ENCODE data around the gene CDC42BPA. TPM values are rescaled to one million over a fixed set of nuclear protein-coding genes. Genes with fewer than 3 reads are reported as not detected.

Gene CDC42BPA
- total RNA-seq, 1 experiment from 2014 or later = 25.2 TPM

DNA sequence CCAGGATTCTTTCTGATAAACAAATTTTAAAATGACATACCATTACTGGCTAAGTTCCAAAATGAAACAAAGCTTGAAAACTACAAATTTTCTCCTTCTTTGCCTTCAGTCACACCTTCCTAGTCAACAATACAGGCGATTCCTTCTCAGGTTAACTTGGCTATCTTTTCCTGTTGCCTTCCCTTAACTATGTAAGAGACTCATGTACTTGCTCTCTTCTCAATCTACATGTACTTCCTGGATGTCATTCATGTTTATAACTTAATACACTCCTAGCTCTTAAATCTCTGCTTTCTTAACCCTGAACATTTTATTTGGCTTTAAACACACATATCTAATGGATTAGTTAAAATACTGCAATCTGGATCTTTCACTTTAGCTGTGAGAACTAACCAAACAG, 281.2 kb downstream of the CDC42BPA start:
- Mint-ChIP-seq H3K9me3 (0 out of 2 replicates have a peak, but pooled peaks cover 3% of the 10 kb centered on the region), H3K27me3 (ENCODE audit: low read depth) (no peaks in the 10 kb centered on the region), H3K4me1 (peaks cover 3% of the 10 kb centered on the region; the same call in 1 of the 2 replicates), H3K36me3 (peaks cover 20% of the 10 kb centered on the region), H3K27ac (no peak overlapping the region), H3K4me3 (no peak overlapping the region)
- CTCF ChIA-PET = no interaction called here
- DNase-seq (ENCODE audit: low spot score) (no peak), ATAC-seq (no peak)
- POLR2A ChIA-PET = no interaction called here
- TF ChIP-seq CREB1 (CRISPR knock-in tag; IDR thresholded peaks at IDR 0.05) = no peak
- no peak for TF ChIP-seq ATF1 (CRISPR knock-in tag; IDR thresholded peaks at IDR 0.05)
- TF ChIP-seq ZNF138 (CRISPR knock-in tag; conservative IDR thresholded peaks at IDR 0.05) = no peak
- TF ChIP-seq, protein P1, sequence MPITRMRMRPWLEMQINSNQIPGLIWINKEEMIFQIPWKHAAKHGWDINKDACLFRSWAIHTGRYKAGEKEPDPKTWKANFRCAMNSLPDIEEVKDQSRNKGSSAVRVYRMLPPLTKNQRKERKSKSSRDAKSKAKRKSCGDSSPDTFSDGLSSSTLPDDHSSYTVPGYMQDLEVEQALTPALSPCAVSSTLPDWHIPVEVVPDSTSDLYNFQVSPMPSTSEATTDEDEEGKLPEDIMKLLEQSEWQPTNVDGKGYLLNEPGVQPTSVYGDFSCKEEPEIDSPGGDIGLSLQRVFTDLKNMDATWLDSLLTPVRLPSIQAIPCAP (CRISPR knock-in tag; IDR thresholded peaks at IDR 0.05) = no peak
- TF ChIP-seq FOXJ3 (CRISPR knock-in tag; IDR thresholded peaks at IDR 0.05; ENCODE audit: borderline replicate concordance) = no peak
- no peak for TF ChIP-seq CBFB (CRISPR knock-in tag; IDR thresholded peaks at IDR 0.05; ENCODE audit: low read depth)

DNA sequence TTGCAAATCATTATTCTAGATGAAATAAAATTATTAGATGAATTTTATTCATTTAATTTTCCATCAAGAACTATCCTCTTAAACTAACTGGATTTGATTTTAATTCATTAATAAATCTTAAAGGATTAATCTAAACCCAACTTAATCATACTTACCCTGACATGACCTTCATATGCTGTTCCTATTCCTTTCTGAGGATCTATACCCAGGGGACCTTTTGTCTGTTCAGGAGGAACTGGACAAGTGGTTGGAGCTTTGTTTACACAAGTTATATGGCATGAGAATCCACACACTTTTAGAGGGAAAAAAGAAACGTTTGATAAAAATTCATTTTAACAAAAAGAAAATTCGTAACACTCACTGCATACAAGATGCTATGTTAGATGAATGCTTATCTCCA, 283.0 kb downstream of the CDC42BPA start:
- Mint-ChIP-seq H3K36me3 (peaks cover 20% of the 10 kb centered on the region), H3K4me3 (no peak overlapping the region), H3K9me3 (0 out of 2 replicates have a peak, but pooled peaks cover 3% of the 10 kb centered on the region), H3K4me1 (peaks cover 3% of the 10 kb centered on the region; the same call in 1 of the 2 replicates), H3K27me3 (ENCODE audit: low read depth) (no peaks in the 10 kb centered on the region), H3K27ac (no peak overlapping the region)
- DNase-seq (ENCODE audit: low spot score) (no peak), ATAC-seq (no peak)
- TF ChIP-seq, protein P2, sequence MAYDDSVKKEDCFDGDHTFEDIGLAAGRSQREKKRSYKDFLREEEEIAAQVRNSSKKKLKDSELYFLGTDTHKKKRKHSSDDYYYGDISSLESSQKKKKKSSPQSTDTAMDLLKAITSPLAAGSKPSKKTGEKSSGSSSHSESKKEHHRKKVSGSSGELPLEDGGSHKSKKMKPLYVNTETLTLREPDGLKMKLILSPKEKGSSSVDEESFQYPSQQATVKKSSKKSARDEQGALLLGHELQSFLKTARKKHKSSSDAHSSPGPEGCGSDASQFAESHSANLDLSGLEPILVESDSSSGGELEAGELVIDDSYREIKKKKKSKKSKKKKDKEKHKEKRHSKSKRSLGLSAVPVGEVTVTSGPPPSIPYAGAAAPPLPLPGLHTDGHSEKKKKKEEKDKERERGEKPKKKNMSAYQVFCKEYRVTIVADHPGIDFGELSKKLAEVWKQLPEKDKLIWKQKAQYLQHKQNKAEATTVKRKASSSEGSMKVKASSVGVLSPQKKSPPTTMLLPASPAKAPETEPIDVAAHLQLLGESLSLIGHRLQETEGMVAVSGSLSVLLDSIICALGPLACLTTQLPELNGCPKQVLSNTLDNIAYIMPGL (CRISPR knock-in tag; IDR thresholded peaks at IDR 0.05) = no peak
- TF ChIP-seq NFYB (CRISPR knock-in tag; conservative IDR thresholded peaks at IDR 0.05; ENCODE audit: low read depth) (no peak), SP1 (CRISPR knock-in tag; conservative IDR thresholded peaks at IDR 0.05) (no peak)
- TF ChIP-seq, protein P3, sequence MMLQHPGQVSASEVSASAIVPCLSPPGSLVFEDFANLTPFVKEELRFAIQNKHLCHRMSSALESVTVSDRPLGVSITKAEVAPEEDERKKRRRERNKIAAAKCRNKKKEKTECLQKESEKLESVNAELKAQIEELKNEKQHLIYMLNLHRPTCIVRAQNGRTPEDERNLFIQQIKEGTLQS (CRISPR knock-in tag; conservative IDR thresholded peaks at IDR 0.05) = no peak
- TF ChIP-seq, protein P4, sequence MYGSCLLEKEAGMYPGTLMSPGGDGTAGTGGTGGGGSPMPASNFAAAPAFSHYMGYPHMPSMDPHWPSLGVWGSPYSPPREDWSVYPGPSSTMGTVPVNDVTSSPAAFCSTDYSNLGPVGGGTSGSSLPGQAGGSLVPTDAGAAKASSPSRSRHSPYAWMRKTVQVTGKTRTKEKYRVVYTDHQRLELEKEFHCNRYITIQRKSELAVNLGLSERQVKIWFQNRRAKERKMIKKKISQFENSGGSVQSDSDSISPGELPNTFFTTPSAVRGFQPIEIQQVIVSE (CRISPR knock-in tag; IDR thresholded peaks at IDR 0.05; ENCODE audit: borderline replicate concordance) = no peak
- TF ChIP-seq, protein P5, sequence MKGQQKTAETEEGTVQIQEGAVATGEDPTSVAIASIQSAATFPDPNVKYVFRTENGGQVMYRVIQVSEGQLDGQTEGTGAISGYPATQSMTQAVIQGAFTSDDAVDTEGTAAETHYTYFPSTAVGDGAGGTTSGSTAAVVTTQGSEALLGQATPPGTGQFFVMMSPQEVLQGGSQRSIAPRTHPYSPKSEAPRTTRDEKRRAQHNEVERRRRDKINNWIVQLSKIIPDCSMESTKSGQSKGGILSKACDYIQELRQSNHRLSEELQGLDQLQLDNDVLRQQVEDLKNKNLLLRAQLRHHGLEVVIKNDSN (CRISPR knock-in tag; IDR thresholded peaks at IDR 0.05) = no peak
- POLR2A ChIA-PET = no interaction called here
- CTCF ChIA-PET = no interaction called here

DNA sequence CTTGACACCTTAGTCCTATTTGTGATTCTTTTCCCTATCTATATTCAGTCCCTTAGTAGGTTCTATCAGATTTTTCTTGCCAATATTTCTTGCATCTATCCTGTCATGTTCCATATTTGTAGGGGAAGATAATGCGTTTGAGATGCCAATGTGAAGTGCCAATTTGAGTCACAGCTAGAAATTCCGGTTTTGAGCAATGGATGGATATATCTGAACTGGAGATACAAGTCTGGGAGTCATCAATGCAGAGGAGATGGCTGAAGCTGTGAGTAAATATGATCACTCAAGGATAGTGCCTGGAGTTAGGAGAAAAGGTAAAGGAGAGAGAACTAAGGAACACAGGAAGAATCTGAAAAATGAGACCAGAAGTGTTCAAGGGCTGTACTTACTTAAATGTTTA, 284.4 kb downstream of the CDC42BPA start:
- DNase-seq (ENCODE audit: low spot score) = no peak
- Mint-ChIP-seq H3K27ac (no peak overlapping the region), H3K9me3 (0 out of 2 replicates have a peak, but pooled peaks cover 3% of the 10 kb centered on the region), H3K4me1 (peaks cover 3% of the 10 kb centered on the region; the same call in 1 of the 2 replicates), H3K27me3 (ENCODE audit: low read depth) (no peaks in the 10 kb centered on the region), H3K36me3 (peaks cover 18% of the 10 kb centered on the region), H3K4me3 (no peak overlapping the region)
- POLR2A ChIA-PET = no interaction called here
- no peak for ATAC-seq
- CTCF ChIA-PET = no interaction called here
- TF ChIP-seq CBFB (CRISPR knock-in tag; IDR thresholded peaks at IDR 0.05; ENCODE audit: low read depth) (no peak), SMAD3 (CRISPR knock-in tag; IDR thresholded peaks at IDR 0.05; ENCODE audit: borderline replicate concordance) (no peak), ELF4 (CRISPR knock-in tag; IDR thresholded peaks at IDR 0.05; ENCODE audit: low read depth) (no peak), TCF7 (CRISPR knock-in tag; IDR thresholded peaks at IDR 0.05; ENCODE audit: low read depth) (no peak), TP53 (CRISPR knock-in tag; IDR thresholded peaks at IDR 0.05) (no peak), ZNF317 (CRISPR knock-in tag; IDR thresholded peaks at IDR 0.05; ENCODE audit: borderline replicate concordance, low read depth) (no peak), NR3C1 (CRISPR knock-in tag; conservative IDR thresholded peaks at IDR 0.05; ENCODE audit: low read depth) (no peak)
- TF ChIP-seq, protein P6, sequence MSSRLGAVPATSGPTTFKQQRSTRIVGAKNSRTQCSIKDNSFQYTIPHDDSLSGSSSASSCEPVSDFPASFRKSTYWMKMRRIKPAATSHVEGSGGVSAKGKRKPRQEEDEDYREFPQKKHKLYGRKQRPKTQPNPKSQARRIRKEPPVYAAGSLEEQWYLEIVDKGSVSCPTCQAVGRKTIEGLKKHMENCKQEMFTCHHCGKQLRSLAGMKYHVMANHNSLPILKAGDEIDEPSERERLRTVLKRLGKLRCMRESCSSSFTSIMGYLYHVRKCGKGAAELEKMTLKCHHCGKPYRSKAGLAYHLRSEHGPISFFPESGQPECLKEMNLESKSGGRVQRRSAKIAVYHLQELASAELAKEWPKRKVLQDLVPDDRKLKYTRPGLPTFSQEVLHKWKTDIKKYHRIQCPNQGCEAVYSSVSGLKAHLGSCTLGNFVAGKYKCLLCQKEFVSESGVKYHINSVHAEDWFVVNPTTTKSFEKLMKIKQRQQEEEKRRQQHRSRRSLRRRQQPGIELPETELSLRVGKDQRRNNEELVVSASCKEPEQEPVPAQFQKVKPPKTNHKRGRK (CRISPR knock-in tag; IDR thresholded peaks at IDR 0.05; ENCODE audit: borderline replicate concordance) = no peak
- TF ChIP-seq, protein P7, sequence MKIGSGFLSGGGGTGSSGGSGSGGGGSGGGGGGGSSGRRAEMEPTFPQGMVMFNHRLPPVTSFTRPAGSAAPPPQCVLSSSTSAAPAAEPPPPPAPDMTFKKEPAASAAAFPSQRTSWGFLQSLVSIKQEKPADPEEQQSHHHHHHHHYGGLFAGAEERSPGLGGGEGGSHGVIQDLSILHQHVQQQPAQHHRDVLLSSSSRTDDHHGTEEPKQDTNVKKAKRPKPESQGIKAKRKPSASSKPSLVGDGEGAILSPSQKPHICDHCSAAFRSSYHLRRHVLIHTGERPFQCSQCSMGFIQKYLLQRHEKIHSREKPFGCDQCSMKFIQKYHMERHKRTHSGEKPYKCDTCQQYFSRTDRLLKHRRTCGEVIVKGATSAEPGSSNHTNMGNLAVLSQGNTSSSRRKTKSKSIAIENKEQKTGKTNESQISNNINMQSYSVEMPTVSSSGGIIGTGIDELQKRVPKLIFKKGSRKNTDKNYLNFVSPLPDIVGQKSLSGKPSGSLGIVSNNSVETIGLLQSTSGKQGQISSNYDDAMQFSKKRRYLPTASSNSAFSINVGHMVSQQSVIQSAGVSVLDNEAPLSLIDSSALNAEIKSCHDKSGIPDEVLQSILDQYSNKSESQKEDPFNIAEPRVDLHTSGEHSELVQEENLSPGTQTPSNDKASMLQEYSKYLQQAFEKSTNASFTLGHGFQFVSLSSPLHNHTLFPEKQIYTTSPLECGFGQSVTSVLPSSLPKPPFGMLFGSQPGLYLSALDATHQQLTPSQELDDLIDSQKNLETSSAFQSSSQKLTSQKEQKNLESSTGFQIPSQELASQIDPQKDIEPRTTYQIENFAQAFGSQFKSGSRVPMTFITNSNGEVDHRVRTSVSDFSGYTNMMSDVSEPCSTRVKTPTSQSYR (CRISPR knock-in tag; IDR thresholded peaks at IDR 0.05) = no peak
